GM19043 (cell line): ENCODE measurements around the gene ISG20.

Experiments used
- ATAC-seq: cut with Tn5 transposase; IDR thresholded peaks from one replicate; pipeline ENCODE4 v1.9.1; 2021; ENCODE audit warnings: low read depth; ENCODE audit not compliant: unreplicated experiment

ISG20 gene

DNA sequence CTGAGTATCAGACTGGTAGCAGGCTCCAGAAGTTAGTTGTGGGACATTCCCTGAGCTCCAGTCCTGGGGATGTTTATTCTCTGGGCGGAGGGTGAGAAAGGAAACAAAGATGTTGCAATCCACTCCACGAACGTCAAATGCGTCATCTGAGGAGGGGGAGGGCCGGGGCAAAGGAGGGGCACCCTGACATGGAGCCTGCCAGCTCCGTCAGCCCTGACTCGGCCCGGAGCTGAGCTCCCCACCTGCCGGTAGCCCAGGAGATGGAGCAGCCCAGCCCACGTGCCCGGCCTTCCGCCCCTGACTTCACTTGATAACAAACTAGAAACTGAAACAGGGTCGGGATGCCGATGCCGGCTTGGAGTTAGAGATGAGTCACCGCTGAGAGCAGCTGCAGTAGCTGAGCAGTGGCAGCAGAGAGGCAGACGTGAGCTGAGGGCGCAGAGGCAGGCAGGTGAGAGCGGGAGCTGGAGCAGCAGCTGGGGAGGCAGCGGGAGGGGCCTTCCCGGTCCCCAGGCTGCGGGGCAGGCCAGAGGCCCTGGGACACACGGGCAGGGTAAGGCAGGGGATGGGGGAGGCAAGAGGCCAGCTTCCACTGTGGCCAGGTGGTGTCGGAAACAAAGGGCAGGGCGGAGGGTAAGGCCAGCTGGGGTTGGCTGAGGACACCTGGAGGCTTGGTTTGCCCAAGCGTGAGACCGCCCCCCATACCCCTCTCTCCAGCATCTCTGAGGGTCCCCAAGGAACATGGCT is at the start of gene ISG20:
Gene ISG20 (plus strand): TSS at position 391 of the 747 bp plus-strand sequence. CDS start 351 bp downstream, at position 742.
- ATAC-seq = peak; percentile 61

DNA sequence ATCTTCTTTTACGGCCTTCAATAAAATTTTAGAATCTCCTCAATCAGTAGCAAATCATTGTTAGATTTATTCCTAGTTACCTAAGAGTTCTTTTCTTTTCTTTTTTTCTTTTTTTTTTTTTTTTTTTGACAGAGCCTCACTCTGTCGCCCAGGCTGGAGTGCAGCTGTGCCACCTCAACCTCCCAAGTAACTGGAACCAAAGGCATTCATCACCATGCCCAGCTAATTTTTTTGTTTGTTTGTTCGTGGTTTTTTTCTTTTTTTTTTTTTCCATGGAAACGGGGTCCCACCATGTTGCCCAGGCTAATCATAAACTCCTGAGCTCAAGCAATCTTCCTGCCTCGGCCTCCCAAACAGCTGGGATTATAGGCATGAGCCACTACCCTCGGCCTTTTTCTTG is 48.1 kb upstream of the ISG20 start:
- no peak for ATAC-seq

DNA sequence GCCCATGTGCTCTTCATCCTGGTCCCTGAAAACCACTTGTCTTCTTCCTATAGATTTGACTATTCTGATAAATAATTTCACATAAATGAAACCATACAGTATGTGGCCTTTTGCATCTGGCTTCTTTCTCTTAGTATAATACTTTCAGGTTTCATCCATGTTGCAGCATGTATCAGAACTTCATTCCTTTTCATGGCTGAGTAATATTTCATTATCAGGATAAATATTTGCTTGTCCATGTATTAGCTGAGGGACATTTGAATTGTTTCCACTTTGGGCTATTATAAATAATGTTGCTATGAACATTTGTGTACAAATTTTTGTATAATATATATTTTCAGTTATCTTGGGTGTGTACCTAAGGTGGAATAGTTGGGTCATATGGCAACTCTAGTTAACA is 47.4 kb upstream of the ISG20 start:
- ATAC-seq = no peak

DNA sequence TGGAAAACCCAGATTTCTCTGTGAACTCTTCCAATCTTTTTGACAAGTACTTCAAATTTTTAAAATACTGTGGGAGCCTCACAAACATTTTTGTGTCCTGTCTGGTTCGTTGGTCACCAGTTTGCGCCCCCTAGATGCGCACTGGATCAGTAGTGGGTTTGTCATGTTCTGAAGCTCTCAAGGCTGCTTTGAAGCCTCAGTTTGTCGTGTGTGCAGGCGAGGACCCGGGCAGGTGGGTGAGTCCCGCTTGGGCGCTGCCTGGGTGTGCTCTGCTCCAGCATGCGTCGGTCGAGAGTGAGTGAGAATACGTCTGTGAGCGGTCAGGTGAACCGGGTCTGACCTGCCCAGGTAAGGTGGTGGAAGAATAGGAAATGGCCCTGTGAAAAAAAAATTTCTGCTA is 34.9 kb upstream of the ISG20 start:
- ATAC-seq = no peak

DNA sequence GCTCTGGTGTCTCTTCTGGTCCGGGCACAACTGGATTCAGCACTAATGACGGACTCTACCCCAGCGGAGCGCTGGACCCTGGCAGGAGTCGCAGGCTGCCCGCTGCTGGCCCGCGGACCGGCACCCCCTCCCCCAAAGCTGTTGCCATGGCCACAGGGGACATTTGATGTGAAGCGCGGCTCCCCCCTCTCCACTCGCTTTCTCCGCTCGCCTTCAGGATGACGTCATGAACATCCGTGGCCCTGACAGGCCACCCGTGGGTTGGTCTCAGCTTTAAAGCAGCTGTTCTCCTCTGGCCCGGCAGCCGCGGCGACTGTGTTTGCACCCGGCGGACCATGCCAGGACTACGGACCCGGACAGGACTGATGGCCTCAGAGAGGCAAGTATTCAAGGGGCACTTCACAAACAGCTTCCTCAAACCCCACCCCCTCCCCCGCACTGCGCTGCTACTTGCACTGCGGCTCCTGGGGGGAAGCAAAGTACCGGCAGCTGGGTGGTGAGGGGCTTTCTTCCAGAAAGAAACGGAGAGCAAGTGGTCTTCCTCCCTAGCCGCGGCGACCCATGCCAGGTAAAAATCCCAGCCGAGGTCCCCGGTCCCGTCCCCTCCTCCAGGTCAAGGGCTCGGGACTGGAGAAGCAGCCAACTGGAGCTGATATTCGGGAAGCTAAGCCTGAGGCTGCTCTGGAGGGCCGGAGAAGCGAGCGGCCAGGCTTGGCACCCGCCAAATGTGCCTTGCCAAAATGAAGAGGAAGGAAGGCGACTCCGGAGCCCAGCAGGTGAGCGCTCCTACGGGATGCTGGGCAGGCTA is 34.2 kb upstream of the ISG20 start:
- ATAC-seq = no peak

DNA sequence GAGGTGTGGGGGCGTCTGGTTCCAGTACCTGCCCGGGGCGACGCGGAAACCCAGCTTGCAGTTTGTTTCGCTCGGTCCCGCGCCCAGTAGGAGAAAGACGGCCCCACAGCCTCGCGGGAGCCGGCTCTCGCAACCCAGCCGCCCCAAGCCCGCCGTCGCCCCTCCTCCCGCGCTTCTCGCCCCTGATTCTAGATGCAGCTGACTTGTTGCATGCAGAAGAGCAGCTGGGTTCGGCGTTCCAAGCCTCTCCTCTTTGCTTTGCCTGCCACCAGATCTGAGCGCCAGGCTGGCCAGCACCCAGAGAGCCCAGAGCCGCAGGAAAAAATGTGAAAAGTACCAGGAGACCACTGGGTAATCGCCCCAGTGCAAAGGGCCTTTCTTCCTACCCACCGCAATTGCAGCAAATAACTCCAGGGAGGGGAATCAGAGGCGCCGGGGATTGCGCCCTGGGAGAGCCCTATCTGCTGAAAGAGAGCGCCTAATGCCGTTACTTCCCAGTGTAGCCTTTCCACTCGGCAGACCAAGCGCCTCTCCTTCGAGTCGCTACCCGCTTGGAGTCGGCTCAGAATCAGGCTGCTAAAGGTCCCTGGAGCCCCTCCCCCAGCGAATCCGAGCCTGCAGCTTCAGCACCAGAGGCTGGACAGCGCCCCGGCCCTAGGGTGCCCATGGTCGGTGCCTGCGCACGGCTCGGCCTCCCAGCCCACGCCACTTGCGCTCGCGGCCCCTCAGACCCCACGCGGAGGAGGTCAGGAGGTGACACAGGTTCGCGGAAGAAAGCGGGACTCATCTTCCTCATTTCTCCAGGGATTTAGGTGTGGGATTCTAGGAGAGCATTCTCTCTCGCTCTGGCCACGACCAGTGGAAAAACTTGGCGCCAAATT is 33.4 kb upstream of the ISG20 start:
- ATAC-seq = no peak

DNA sequence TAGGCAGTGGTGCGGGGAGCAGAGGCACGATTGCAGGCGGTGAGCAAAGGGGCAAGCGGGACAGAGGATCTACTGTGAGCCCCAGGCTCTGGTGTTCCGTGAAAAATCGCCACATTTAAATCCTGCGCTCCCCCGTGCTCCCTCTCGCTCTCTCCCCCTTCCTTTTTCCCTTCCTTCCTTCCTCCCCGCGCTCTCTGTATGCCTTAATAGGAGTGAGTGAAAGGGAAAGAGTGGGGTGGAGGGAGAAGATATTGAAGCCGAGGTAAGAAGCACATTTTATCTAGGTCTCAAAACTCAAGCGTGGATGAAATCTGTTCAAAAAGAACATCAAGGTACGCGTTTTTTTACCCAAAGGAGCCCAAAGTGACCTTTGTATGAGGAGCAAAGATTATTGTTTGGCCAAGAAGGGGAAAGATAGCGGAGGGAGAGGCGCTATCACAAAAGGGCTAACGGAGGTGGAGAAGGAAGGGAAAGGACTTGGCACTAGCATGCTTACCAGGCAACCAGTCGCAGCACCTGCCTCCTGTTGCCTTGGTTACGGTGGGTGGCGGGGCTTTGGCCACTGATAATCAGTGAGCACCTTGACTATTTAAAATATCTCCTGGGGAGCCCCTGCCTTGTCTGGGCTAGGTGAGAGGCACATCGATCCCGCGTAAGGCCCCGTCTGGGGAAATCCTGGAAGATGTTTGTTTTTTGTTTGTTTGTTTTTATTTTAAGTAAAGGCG is 32.6 kb upstream of the ISG20 start:
- ATAC-seq = no peak

DNA sequence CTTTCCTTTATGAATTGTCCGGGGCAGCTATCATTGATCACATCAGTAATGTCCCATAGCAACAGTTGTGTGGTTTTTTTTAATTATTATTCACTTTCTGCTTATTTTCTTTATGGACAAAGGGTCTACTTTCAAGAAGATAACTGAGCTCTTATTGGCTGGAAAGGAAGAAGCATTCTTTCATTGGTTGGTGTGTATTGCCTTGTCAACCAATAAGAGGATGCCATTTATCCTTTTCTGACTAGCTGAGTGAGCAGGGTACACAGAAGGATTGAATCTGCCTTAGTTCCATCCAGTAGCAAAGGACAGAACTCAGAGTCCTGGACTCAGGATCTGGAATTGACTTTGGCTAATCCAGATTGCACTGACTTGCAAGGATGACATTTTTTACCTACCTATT is 30.9 kb upstream of the ISG20 start:
- no peak for ATAC-seq

DNA sequence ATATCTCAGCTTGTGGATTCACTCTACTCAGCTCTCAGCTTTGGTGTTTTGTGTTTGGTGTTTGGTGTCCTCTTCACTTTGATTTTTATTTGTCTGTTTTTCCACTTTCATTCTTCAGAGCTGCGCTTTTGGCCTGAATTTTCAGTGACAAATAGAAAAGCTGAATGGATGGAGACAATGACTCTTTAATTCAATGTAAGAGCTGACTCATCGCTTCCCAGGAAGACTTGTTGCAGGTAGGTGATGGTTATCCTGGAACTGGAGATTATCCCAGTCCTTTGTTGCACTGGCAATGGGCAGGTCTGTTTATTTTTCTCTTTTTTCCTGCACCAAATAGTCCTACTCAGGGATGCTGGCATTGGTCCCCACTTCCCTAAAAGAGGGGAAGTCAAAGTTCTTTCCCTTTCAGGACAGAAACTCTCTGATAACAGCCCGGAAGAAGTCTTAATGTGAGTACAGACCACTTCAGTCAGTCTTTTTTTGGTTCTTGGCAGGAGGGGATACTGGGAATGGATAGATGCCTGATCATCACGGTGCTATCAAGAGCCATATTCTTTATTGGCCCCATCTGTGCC is 30.1 kb upstream of the ISG20 start:
- no peak for ATAC-seq

DNA sequence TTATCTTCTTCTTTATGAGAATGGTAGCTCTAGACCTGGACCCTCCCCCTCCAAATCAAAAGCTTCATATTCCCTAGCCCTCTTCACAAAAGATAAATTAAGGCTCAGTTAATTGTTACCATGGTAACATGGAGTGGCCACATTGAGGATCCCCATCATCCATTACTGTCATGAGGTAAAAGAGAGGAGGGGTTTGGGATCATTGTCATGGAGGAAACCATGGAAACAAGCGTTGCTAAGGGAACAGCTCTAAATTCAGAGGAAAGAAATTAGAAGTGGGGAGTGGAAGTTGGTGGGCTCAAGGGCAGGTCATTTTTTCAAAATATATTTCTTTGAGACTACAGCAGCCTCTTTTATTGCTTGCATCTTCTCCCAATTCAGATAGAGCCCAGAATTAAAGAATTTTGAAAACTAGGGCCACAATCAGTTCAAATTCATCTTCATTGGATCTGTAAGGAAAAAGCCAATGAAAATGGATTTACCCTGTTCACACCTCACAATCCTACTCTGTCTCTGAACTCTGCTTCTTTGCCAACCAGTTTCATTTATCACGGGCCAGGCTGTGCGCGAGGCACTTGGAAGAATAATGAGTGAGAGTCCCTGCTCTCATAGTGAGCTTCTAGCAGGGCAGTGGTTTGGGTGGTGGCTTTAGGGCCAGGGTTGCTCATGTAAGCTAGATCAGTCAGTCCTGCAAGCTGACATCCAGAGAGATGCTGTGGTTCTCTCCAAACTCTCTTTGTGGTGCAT is 29.3 kb upstream of the ISG20 start:
- no peak for ATAC-seq

DNA sequence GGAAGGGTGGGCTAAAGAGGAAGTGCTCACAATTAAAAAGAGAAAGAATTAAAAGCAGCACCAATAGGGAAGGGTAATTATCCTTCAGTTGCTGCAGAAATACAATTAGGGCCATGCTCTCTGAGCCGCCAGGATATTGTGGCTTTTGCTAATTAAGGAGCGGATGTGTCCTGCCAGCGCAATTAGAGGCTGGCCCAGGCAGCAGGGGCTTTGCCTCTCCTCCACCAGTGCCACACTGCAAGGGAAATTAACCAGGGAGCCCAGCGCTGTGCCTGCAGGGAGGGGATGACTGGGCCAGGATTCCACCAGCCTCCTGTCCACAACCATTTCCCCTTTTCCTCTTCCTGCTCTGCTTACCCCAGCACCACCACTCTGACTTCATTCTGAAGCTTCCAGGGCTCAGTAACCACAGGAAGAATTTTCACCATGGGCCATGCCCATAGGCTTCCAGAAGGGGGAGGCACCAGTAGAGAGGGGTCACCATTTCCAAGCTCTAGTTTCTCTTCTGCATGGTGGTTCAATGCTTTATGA is 28.1 kb upstream of the ISG20 start:
- no peak for ATAC-seq

DNA sequence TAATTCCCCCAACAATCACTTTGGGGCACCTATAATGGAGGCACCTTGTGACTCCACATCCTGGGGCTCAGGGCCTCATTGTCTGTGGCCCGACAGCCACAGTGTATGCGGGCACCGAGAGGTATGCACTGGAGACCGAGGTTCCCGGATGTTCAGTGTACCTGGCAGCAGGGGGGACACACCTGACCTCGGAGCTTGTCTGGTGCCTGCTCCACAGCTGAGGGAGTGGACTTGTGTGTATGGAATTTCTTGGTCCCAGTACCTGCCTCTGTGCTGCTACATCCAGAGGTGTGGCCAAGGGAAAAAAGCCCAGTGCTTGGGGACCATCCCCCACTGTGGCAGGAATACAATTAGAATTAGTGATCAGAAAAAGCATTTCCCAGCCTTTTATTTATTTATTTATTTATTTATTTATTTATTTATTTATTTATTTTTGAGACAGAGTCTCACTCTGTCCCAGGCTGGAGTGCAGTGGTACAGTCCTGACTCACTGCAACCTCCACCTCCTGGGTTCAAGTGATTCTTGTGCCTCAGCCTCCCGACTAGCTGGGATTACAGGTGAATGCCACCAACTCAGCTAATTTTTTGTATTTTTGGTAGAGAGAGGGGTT is 26.5 kb upstream of the ISG20 start:
- ATAC-seq = no peak

DNA sequence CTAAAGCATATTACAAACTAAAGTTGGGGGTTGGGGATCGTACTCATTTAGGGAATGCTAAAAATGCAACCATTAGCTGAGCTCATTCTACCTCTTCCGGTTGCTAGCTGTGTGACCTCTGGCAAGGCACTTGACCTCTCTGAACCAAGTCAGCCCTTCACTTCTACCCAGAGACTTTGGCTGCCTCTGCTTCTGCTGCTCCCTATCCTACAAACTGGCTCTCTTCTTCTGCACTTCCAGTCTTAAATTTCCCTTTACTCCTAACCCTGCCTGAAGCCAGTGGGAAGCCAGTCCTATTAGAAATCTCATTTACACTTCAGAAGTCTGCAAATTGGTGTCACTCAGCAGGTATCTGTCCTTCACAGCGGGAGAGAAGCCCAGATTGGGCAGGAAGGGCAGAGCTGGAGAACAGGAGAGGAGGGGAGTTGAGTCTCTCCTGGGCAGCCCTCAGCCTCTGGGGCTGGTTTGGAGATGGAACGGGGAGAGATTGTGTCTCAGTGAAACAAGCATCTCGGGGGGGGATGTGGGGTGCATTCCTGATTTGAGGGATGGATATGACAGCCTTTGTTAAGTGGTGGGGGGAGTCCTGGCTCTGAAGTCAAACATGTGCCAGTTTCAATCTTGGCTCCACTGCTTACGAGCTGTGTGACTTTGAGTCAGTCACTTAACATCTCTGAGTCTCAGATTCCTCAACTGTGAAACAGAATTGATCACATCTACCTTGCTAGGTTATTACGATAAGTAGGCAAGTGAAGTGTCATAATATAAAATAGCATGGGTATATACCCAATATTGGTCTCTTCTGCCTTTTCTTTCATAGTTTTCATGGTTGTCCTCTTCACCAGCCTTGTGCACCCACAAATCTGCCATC is 25.5 kb upstream of the ISG20 start:
- no peak for ATAC-seq

DNA sequence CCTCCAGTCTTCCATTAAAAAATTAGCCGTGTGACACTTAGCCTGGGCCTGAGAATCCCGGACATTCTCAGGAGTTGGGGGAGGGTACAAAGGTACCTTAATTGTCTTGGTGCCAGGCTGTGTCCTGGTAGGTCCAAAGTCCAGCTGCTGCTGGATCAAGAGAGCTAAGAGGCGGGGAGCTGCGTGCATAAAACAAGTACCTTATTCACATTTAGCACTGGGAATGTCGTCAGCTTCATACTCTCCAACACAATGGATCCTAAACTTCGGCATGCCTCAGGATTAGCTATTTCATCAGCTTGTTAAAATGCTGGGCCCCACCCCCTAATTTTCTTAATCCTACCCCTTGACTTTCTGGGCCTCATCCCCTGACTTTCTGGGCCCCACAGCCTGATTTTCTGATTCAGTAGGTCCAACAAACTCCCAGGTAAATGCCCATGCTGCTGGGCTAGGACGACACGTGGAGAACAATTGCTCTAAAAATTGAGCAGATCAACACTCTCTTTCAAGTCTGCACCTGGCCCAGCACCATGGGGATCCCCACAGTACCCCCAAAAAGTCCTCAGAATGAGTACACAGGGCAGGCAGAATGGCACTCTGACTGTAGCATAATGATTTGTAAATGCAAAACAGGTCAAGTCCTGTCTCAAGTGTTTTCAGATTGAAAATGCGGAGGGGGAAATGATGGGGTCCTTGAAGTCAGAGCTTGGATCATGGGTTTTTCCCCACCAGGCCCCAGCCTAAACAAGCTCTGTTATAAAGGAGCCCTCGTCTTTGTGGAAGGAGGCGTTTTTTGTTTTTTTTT is 23.3 kb upstream of the ISG20 start:
- no peak for ATAC-seq

DNA sequence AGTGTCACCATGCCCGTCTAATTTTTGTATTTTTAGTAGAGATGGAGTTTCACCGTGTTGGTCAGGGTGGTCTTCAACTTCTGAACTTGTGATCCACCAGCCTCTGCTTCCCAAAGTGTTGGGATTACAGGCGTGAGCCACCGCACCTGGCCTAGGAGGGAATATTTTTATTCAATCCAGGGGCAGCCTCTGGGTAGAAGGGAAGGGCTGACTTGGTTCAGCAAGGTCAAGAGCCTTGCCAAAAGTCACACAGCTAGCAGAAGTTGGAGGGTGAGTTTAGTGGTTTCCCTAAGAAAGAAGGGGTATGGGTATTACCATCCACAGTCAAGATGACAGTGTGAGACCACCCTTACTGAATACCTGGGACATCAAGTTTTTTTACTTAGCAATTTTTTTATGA is 22.6 kb upstream of the ISG20 start:
- ATAC-seq = no peak

DNA sequence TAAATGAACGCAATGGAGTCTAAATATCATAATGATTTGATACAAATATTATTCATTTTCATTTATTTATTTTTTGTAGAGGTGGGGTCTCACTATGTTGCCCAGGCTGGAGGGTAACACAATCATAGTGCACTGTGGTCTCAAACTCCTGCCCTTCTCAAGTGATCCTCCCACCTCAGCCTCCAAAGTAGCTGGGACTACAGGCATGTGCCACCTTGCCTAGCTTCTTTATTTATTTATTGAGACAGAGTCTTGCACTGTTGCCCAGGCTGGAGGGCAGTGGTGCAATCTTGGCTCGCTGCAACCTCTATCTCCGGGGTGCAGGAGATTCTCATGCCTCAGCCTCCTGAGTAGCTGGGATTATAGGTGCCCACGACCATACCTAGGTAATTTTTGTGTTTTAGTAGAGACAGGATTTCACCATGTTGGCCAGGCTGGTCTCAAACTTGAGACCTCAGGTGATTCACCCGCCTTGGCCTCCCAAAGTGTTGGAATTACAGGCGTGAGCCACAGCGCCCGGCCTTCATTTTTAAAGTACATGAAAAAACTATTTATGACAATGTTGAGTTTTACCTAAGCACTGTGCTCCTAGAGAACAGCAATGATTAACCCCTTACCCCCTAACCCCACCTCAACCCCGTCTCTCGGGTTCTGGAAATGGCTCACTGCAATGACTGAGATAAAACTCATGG is 21.6 kb upstream of the ISG20 start:
- ATAC-seq = no peak
